ENCODE measurements around the gene MRNIP.

The MRNIP gene

GRCh38 chr5:179887802-179888201 is 29.2 kb upstream of the MRNIP start:
- DNase-seq (ENCODE audit: low read depth in 2 of 3, low spot score in 2 of 3), result no peak

GRCh38 chr5:179887095-179887494 is 28.5 kb upstream of the MRNIP start:
- DNase-seq (ENCODE audit: low read depth in 2 of 3, low spot score in 2 of 3), result no peak

- no peak for DNase-seq (ENCODE audit: low read depth in 2 of 3, low spot score in 2 of 3)
These were observed 27.7 kb upstream of the MRNIP start for GRCh38 chr5:179886190-179886911.

GRCh38 chr5:179885491-179886090 is 27.0 kb upstream of the MRNIP start:
- DNase-seq (ENCODE audit: low read depth in 2 of 3, low spot score in 2 of 3), result no peak

GRCh38 chr5:179883163-179883562 is 24.5 kb upstream of the MRNIP start:
- DNase-seq (ENCODE audit: low read depth in 2 of 3, low spot score in 2 of 3), result no peak

- DNase-seq (ENCODE audit: low read depth in 2 of 3, low spot score in 2 of 3), result no peak
These were observed 23.7 kb upstream of the MRNIP start for GRCh38 chr5:179882338-179882737.

GRCh38 chr5:179880848-179881590 is 22.4 kb upstream of the MRNIP start:
- no peak for DNase-seq (ENCODE audit: low read depth in 2 of 3, low spot score in 2 of 3)

GRCh38 chr5:179880066-179880650 is 21.5 kb upstream of the MRNIP start:
- DNase-seq (ENCODE audit: low read depth in 2 of 3, low spot score in 2 of 3), result no peak

- no peak for DNase-seq (ENCODE audit: low read depth in 2 of 3, low spot score in 2 of 3)
These were observed 21.0 kb upstream of the MRNIP start for GRCh38 chr5:179879690-179880010.

GRCh38 chr5:179879003-179879689 is 20.5 kb upstream of the MRNIP start:
- DNase-seq (ENCODE audit: low read depth in 2 of 3, low spot score in 2 of 3), result no peak

GRCh38 chr5:179878222-179879002 is 19.8 kb upstream of the MRNIP start:
- DNase-seq (ENCODE audit: low read depth in 2 of 3, low spot score in 2 of 3), result no peak

- DNase-seq (ENCODE audit: low read depth in 2 of 3, low spot score in 2 of 3), result no peak
These were observed 18.0 kb upstream of the MRNIP start for GRCh38 chr5:179876610-179876952.

GRCh38 chr5:179875741-179876609 is 17.4 kb upstream of the MRNIP start:
- no peak for DNase-seq (ENCODE audit: low read depth in 2 of 3, low spot score in 2 of 3)

GRCh38 chr5:179874536-179875292 is 16.1 kb upstream of the MRNIP start:
- no peak for DNase-seq (ENCODE audit: low read depth in 2 of 3, low spot score in 2 of 3)

- DNase-seq (ENCODE audit: low read depth in 2 of 3, low spot score in 2 of 3), result no peak
These were observed 15.5 kb upstream of the MRNIP start for GRCh38 chr5:179874136-179874535.

- no peak for DNase-seq (ENCODE audit: low read depth in 2 of 3, low spot score in 2 of 3)
These were observed 15.0 kb upstream of the MRNIP start for GRCh38 chr5:179873588-179874110.

- DNase-seq (ENCODE audit: low read depth in 2 of 3, low spot score in 2 of 3), result no peak
These were observed 14.4 kb upstream of the MRNIP start for GRCh38 chr5:179872828-179873575.

All from activated CD8-positive, alpha-beta memory T cell treated with anti-CD3 and anti-CD28 coated beads for 48 hours (primary cell).